Left forelimb (tissue), 1 donor: ENCODE data around the gene NOTCH1.
"Not testable (repeated sequence)": the region's sequence is repeated elsewhere in the genome, so short reads cannot be mapped to it uniquely, and the experiment has no call there.

Experiments used
- DNase-seq: peaks from one replicate; pipeline ENCODE4 v3.0.0-alpha.2; 2018; ENCODE audit warnings: low spot score

The NOTCH1 gene

DNA sequence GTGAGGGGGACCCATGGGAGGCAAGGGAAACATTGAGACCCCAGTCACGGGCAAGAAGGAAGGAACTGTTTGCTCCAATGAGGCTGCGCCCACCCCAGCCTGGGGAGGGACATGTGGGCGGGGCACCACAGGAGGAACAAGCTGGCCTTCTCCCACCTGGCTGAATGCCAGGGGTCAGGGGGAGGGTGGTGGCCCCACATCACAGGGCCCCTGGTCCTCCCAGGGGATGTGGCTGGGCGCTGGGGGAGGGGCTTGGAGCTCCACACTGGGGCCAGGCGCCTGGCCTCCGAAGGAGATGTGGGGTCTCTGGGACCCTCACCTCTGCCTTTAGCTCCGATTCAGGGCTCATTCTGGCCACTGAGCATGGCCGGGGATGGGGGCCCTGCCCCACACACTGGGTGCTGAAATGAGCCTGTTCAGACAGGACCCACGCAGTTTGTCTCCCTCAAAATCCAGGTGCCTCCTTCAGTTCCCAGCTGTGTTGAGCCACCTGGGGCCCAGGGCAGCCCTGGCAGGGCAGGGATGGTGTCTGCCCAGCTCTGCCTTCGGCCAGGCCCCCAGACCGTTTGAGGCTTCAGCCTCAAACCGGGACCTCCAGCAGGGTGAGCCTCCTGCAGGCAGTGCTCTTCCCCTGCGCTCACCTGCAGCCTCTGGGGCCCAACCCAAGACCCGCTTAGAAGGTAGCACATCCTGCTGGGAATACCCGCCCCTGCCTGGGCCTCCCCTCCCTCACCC, 33.2 kb upstream of the NOTCH1 start:
- no peak for DNase-seq

- DNase-seq = no peak
Measured at GRCh38 chr9:136578626-136578914, 32.7 kb upstream of the NOTCH1 start.

- DNase-seq = no peak
Measured at GRCh38 chr9:136577941-136578625, 32.2 kb upstream of the NOTCH1 start.

GRCh38 chr9:136576269-136576626, 30.4 kb upstream of the NOTCH1 start:
- DNase-seq = no peak

DNA sequence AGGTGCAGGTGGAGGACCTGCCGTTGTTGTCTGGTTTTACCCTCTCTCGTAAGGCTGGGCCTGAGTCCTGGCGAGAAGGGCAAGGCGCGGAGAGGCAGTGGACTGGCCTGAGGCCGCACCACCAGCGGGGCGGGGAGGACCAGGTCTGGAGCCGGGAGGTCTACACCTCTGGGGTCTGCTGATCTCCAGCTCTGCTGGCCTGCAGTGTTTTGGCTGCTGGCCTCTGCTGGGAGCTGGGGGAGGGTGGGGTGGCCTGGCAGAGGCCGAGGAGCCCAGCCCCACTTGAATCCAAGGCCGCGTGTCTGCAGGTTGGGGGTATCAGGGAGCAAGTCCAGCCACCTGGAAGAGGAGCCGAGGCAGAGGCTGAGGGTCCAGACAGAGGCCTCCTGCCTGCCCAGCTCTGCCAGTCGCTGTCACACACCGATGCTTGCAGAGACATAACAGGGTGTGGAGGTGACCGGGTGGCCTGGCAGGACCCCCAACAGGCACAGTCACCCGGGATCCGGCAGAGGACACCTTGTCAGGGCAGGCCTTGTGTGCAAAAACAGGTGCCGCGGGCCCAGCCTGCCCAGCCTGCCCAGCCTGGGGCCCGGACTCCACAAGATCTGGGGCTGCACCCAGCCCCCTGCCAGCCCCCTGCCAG, 29.9 kb upstream of the NOTCH1 start:
- DNase-seq = no peak

DNA sequence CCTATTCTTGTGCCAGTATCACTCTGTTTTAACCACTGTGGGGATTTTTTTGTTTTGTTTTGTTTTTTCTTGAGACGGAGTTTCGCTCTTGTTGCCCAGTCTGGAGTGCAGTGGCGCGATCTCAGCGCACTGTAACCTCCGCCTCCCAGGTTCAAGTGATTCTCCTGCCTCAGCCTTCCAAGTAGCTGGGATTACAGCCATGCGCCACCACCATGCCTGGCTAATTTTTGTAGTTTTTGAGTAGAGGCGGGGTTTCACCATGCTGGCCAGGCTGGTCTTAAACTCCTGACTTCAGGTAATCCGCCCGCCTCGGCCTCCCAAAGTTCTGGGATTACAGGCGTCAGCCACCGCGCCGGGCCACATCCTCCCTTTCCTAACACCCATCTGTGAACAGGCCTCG, 28.8 kb upstream of the NOTCH1 start:
- DNase-seq = not testable (repeated sequence)

- no peak for DNase-seq
Measured at GRCh38 chr9:136572828-136573625, 27.2 kb upstream of the NOTCH1 start.

GRCh38 chr9:136572003-136572827, 26.4 kb upstream of the NOTCH1 start:
- DNase-seq = no peak

DNA sequence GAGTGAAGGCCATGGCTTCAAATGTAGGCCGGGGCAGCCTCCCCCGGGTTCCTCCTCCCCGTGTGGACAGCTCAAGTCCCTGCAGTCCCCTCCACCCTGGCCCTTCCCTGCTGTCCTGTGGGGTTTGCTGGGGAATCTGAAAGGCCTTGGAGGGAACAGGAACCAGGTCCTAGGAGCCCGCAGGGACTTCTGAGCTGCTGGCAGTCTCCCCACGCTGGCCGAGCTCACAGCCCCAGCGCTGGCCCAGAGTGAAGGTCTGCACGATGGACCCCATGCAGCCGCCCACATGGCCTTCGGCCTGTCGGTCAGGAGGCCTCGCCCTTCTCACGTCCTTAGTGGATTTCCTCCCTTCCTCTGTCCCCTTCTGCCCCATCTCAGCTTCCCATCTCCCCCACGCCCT, 25.7 kb upstream of the NOTCH1 start:
- DNase-seq = no peak

- DNase-seq = no peak
Measured at GRCh38 chr9:136570916-136571315, 25.1 kb upstream of the NOTCH1 start.

DNA sequence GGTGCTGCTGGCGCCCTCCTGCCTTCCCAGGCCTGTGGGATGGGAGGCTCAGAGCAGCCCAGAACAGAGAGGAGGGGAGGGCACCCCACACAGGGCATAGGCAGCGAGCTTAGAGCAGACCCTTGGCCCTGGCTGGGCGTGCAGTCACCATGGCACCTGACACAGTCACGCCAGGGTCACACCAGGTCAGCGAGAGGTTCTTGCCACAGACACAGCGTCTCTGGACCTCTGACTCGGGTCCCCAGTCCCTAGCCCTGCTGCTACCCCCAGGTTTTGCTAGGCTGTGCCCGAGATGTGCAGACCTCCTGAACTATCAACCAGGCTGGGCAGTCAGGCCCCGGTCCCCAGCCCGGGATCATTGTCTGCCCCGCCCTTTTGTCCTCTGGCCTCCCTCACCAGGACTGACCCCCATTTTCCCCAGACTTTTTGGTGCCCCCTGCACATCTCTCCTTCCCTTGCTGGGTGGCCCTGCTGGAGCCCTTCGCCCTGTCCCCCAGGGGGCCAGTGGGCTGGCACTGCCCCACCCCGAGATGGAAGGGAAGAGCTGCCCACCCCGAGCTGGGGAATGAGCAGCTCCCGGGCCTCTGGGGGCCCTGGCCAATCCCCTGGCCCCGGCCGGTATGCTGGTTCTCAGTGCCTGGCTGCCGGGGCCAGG, 24.5 kb upstream of the NOTCH1 start:
- no peak for DNase-seq

DNA sequence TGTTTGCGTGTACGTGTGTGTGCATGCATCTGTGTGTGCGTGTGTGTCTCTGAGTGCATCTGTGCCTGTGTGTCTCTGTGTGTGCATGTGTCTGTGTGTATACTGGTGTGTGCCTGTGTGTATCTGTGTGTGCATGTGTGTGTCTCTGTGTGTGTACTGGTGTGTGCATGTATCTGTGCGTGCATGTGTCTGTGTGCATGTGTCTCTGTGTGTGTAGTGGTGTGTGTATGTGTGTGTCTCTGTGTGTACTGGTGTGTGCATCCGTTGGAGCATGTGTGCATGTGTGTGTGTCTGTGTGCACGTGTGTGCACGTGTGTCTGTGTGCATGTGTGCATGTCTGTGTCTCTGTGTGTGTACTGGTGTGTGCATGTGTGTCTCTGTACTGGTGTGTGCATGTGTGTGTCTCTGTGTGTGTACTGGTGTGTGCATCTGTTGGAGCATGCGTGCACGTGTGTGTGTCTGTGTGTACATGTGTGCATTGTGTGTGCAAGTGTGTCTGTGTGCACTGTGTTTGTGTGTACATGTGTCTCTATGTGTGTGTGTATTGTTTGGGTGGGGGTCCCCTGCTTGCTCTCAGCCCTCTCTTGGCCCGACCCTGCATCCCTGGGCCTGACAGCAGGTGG, 23.8 kb upstream of the NOTCH1 start:
- DNase-seq = no peak

DNA sequence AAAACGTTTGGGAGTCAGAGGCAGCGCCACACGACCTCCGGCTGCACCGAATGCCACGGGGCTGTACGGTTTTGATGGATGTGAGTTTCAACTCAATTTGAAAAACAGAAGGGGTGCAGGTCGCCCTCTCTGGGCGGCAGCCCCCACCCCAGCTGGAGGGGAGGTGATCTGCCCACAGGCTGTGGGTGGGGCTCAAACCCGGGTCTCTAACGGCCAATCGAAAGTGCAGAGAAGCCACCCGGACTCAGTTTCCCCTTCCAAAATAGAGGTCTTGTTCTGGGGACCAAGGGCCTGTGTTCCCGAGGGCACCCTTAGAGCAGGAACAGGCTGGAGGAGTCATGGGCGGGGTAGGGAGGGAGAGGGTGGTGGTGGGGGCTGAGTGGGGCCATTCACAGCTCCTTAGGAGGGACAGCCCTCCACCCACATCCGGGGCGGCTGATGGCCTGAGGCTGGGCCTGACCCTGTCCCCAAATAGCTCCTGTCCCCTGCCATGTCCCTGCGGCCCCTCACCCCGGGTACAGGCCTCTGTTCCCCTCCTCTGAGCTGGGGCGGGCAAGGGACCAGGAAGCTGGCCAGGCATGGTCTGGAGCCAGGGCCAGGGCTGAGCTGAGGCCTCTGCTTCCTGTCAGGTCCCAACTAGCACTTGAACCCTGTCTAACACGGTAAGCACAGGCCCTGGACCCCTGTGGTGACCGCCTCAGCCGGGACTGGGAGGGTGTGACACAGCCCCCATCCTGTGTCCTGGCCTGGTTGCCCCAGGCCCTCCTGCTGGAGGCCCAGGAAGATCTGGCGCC, 22.6 kb upstream of the NOTCH1 start:
- no peak for DNase-seq

DNA sequence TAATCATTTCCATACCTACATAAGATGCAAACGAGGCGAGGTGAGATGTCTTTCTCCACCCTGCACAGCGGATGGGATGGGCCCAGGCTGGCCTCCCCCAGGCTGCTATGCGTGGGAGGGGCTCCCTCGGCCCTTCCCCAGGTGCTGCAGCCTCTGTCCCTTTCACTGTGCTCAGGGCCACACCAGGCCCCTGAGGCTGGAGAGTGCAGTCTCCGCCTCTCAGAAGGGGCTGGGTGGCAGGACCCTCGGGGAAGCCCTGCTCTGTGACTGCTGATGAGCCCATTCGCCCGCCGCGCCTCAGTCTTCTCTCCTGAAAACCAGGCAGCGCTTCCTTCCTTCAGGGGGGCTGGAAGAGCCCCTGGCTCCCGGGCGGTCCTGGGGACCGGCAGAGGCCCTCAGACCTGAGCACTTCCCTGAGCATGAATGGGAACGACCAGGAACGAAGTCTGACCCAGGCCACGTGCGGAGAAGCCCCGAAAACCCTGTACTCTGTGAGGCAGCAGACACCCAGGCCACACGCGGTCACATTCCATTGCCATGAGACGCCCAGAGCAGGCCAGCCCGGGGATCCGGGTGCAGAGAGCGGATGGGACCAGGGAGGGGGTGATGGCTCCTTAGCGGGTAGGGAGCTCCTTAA, 21.9 kb upstream of the NOTCH1 start:
- DNase-seq = no peak

GRCh38 chr9:136566901-136567300, 21.1 kb upstream of the NOTCH1 start:
- no peak for DNase-seq

GRCh38 chr9:136566553-136566895, 20.7 kb upstream of the NOTCH1 start:
- DNase-seq = no peak

GRCh38 chr9:136565715-136566552, 20.1 kb upstream of the NOTCH1 start:
- no peak for DNase-seq

GRCh38 chr9:136565086-136565714, 19.4 kb upstream of the NOTCH1 start:
- no peak for DNase-seq
